Lower leg skin (tissue), 3 donors: ENCODE data around the gene RPAP2.

Experiments
- POLR2A ChIP-seq, 2 donors: fragments of 450-650 bp; IDR thresholded peaks; one replicate each; pipeline ENCODE4 v1.6.1; 2016 to 2017; ENCODE audit warnings: antibody characterized with exemption in 2 of 2, mild to moderate bottlenecking in 1 of 2, moderate library complexity in 1 of 2
- TF ChIP-seq, protein P1 (sequence below), 3 donors: fragments of 450-650 bp; IDR thresholded peaks; one replicate each; pipeline ENCODE4 v1.5.1; 2016; ENCODE audit warnings: antibody characterized with exemption in 3 of 3, mild to moderate bottlenecking in 3 of 3, moderate library complexity in 2 of 3

DNA sequence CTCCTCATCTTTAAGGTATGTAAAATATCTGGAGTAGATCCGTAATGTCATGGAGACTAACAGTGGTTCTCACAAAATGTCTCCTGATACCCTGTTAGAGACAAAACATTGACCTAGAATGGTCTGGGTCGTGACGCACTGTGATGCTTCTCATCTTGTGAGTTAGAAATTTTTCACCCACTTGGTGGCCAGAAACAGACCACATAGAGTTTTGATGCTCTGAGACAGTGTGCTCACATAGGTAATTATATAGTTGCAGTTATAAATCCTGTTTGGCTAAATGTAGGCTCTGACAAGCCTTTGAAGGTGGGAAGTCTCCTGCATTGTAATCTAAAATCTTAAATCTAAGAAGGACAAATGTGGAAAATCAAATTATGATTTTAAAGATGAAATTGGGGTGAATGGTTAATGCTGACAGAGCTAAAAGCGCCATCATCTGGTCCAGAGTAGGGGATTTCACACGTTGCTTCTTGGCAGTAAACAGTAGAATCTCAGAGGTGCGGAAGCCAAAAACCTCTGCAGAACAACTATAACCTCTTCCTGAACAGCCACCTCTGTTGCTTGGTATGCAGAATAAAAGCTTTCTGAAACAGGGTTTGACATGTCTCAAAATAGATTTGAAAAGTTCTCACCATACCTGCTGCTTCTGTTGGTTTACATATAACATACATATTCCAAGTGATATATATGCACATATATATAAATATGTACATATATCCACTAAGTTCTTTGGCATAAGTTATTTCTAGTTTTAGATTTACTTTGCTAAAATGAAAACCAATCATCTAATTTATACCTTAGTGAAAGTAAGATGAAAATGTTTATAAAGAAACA, 17.1 kb downstream of the RPAP2 start:
- no peak for TF ChIP-seq POLR2A (IDR thresholded peaks at IDR 0.05)
- TF ChIP-seq, protein P1, sequence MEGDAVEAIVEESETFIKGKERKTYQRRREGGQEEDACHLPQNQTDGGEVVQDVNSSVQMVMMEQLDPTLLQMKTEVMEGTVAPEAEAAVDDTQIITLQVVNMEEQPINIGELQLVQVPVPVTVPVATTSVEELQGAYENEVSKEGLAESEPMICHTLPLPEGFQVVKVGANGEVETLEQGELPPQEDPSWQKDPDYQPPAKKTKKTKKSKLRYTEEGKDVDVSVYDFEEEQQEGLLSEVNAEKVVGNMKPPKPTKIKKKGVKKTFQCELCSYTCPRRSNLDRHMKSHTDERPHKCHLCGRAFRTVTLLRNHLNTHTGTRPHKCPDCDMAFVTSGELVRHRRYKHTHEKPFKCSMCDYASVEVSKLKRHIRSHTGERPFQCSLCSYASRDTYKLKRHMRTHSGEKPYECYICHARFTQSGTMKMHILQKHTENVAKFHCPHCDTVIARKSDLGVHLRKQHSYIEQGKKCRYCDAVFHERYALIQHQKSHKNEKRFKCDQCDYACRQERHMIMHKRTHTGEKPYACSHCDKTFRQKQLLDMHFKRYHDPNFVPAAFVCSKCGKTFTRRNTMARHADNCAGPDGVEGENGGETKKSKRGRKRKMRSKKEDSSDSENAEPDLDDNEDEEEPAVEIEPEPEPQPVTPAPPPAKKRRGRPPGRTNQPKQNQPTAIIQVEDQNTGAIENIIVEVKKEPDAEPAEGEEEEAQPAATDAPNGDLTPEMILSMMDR (IDR thresholded peaks at IDR 0.05), result no peak
